Loucy (cell line): Measurements from ENCODE around the gene PTCSC3.

ENCODE experiments used
- H2AFZ ChIP-seq: fragments of 200-600 bp; sonication (generic); 2 replicates; pipeline ENCODE4 v1.6.0; 2016; ENCODE audit warnings: antibody characterized with exemption, mild to moderate bottlenecking, low read length, moderate library complexity
- H3F3A ChIP-seq: fragments of 200-600 bp; 2 replicates; pipeline ENCODE4 v1.6.0; 2016; ENCODE audit warnings: antibody characterized with exemption, low read depth, mild to moderate bottlenecking
- H3K27me3 ChIP-seq: fragments of 200-600 bp; sonication (generic); 2 replicates; pipeline ENCODE4 v1.6.1; 2014; ENCODE audit warnings: low read length, mild to moderate bottlenecking; ENCODE audit not compliant: insufficient read depth, poor library complexity, severe bottlenecking
- H3K36me3 ChIP-seq: fragments of 200-600 bp; sonication (generic); 2 replicates; pipeline ENCODE4 v1.6.1; 2016; ENCODE audit warnings: low read length; ENCODE audit not compliant: insufficient read depth
- H3K4me1 ChIP-seq: fragments of 200-600 bp; sonication (generic); 2 replicates; pipeline ENCODE4 v1.5.1; 2014; ENCODE audit warnings: low read length, mild to moderate bottlenecking; ENCODE audit not compliant: insufficient read depth, poor library complexity, severe bottlenecking
- H3K4me2 ChIP-seq: fragments of 200-600 bp; sonication (generic); 2 replicates; pipeline ENCODE4 v1.6.0; 2014; ENCODE audit warnings: antibody characterized with exemption, low read length, low read depth, mild to moderate bottlenecking; ENCODE audit not compliant: poor library complexity, severe bottlenecking
- H3K4me3 ChIP-seq: fragments of 200-600 bp; sonication (generic); 2 replicates; pipeline ENCODE4 v1.5.1; 2014; ENCODE audit warnings: low read length, mild to moderate bottlenecking, mixed read lengths; ENCODE audit not compliant: poor library complexity, severe bottlenecking
- H3K79me2 ChIP-seq: fragments of 200-600 bp; sonication (generic); 2 replicates; pipeline ENCODE4 v1.6.1; 2014; ENCODE audit warnings: low read length; ENCODE audit not compliant: insufficient read depth
- H3K9ac ChIP-seq: fragments of 200-600 bp; sonication (generic); 2 replicates; pipeline ENCODE4 v1.6.0; 2014; ENCODE audit warnings: mild to moderate bottlenecking, low read depth, low read length, moderate library complexity; ENCODE audit not compliant: poor library complexity, severe bottlenecking
- H3K9me2 ChIP-seq: fragments of 200-600 bp; sonication (generic); replicated peaks from 2 replicates; pipeline ENCODE4 v1.6.1; 2016; ENCODE audit warnings: low read depth, low read length, mixed read lengths
- H3K9me3 ChIP-seq: fragments of 200-600 bp; sonication (generic); 2 replicates; pipeline ENCODE4 v1.6.1; 2014; ENCODE audit warnings: mild to moderate bottlenecking, antibody characterized with exemption, low read length, low read depth; ENCODE audit not compliant: insufficient read depth
- H4K20me1 ChIP-seq: fragments of 200-600 bp; sonication (generic); 2 replicates; pipeline ENCODE4 v1.6.0; 2014; ENCODE audit warnings: antibody characterized with exemption, low read length, mild to moderate bottlenecking; ENCODE audit not compliant: insufficient read depth, poor library complexity, severe bottlenecking
- EZH2phosphoT487 ChIP-seq: fragments of 200-600 bp; IDR thresholded peaks from 2 replicates; pipeline ENCODE4 v1.6.1; 2018; ENCODE audit warnings: antibody characterized with exemption, mild to moderate bottlenecking, moderate library complexity, borderline replicate concordance
- TF ChIP-seq, protein P1 (sequence below): fragments of 200-600 bp; sonication (generic); conservative IDR thresholded peaks from 2 replicates; pipeline ENCODE4 v1.5.1; 2014; ENCODE audit warnings: mild to moderate bottlenecking, antibody characterized with exemption, low read length

The PTCSC3 gene

DNA sequence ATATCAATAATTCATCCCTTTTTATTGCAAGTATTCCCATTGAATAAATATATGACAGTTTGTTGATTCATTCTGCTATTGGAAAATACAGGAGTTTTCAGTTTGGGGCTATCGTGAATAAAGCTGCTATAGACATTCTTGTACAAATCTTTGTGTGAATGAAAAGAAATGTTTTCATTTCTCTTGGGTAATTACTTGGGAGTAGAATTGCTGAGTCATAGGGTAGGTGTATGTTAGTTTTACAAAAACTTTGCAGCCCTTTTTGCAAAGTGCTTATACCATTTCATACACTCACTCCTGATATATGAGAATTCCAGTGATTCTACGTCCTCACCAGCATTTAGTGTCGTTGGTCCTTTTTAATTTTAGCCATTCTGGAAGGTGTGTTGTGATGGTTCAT, 6.9 kb upstream of the PTCSC3 start:
- Histone ChIP-seq H3K79me2 (no peaks in the 10 kb centered on the region), H3K9ac (no peak overlapping the region), H3K9me3 (no peaks in the 10 kb centered on the region), H3K4me2 (no peak overlapping the region), H3K36me3 (no peaks in the 10 kb centered on the region), H3K4me3 (no peak overlapping the region), H3K9me2 (no peaks in the 10 kb centered on the region), H3K4me1 (no peaks in the 10 kb centered on the region), H2AFZ (no peak overlapping the region), H4K20me1 (no peaks in the 10 kb centered on the region), H3F3A (no peaks in the 10 kb centered on the region), H3K27me3 (no peaks in the 10 kb centered on the region)
- TF ChIP-seq, protein P1, sequence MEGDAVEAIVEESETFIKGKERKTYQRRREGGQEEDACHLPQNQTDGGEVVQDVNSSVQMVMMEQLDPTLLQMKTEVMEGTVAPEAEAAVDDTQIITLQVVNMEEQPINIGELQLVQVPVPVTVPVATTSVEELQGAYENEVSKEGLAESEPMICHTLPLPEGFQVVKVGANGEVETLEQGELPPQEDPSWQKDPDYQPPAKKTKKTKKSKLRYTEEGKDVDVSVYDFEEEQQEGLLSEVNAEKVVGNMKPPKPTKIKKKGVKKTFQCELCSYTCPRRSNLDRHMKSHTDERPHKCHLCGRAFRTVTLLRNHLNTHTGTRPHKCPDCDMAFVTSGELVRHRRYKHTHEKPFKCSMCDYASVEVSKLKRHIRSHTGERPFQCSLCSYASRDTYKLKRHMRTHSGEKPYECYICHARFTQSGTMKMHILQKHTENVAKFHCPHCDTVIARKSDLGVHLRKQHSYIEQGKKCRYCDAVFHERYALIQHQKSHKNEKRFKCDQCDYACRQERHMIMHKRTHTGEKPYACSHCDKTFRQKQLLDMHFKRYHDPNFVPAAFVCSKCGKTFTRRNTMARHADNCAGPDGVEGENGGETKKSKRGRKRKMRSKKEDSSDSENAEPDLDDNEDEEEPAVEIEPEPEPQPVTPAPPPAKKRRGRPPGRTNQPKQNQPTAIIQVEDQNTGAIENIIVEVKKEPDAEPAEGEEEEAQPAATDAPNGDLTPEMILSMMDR: no peak
- TF ChIP-seq EZH2phosphoT487: no peak

DNA sequence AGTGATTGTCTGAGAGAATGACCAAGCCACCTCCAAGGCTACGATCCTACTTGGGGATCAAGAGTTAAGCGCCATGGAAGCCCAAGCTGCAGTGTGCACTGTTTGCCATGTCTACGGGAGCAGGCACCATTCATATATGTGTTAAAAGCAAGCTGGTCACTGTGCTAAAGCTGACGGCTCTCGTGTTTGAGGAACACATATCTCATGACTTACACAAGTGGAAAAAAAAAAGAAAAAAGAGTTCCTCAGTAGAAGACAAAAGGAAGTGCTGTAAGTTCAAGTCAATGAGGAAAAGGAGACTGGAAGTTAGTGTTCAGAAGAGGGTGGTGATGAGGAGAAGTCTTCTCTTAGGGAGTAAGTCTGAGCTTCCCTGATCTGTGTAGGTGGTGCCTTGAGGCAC, 4.9 kb upstream of the PTCSC3 start:
- Histone ChIP-seq H3K4me2 (no peak overlapping the region), H3K4me3 (no peak overlapping the region), H4K20me1 (no peaks in the 10 kb centered on the region), H2AFZ (no peak overlapping the region), H3F3A (no peaks in the 10 kb centered on the region), H3K4me1 (no peaks in the 10 kb centered on the region), H3K9ac (no peak overlapping the region), H3K79me2 (no peaks in the 10 kb centered on the region), H3K9me3 (no peaks in the 10 kb centered on the region), H3K27me3 (no peaks in the 10 kb centered on the region), H3K9me2 (no peaks in the 10 kb centered on the region), H3K36me3 (no peaks in the 10 kb centered on the region)
- TF ChIP-seq, protein P1: no peak
- TF ChIP-seq EZH2phosphoT487: no peak

DNA sequence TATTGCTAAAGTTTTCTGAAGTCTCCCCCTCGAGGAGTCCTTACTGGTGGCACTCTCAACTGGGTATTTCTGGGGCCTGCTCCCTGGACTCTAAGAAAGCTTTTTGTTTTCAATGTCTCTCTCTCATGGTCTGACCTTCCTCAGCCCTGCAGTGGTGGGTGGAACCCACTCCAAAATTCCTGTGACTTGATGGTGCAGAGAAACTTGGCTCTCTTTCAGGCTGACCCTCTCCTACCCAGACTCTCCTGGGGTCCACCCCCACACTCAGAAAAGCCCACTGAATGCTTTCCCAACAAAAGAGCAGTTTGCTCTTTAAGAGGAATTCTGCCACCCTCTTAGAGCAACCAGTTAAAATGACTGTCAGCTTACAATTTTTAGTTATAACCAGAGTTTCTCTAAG, 967 bp upstream of the PTCSC3 start:
- Histone ChIP-seq H3K9ac (no peak overlapping the region), H3F3A (no peaks in the 10 kb centered on the region), H3K4me2 (no peak overlapping the region), H3K79me2 (no peaks in the 10 kb centered on the region), H3K9me3 (no peaks in the 10 kb centered on the region), H4K20me1 (no peaks in the 10 kb centered on the region), H3K36me3 (no peaks in the 10 kb centered on the region), H3K9me2 (no peaks in the 10 kb centered on the region), H3K4me1 (no peaks in the 10 kb centered on the region), H3K4me3 (no peak overlapping the region), H2AFZ (no peak overlapping the region), H3K27me3 (no peaks in the 10 kb centered on the region)
- TF ChIP-seq EZH2phosphoT487: no peak
- TF ChIP-seq, protein P1: no peak
